ENCODE measurements around the gene RAVER2.
"Not testable (repeated sequence)": the region's sequence is repeated elsewhere in the genome, so short reads cannot be mapped to it uniquely, and the experiment has no call there.

Gene RAVER2

GRCh38 chr1:64775113-64775512 lies 30.2 kb downstream of the RAVER2 start:
- no peak overlapping the region for H2AFZ ChIP-seq (ENCODE audit: low read length)
- no peak overlapping the region for H3K4me2 ChIP-seq (ENCODE audit: low read length)
- H4K20me1 ChIP-seq (ENCODE audit: insufficient read depth, low read length), result no peaks in the 10 kb centered on the region
- 0 out of 2 replicates have a peak, but pooled peaks cover 4% of the 10 kb centered on the region for H3K9me3 ChIP-seq (ENCODE audit: low read length)
- H3F3A ChIP-seq (ENCODE audit: insufficient read depth, low read length), result no peaks in the 10 kb centered on the region
- H3K27ac ChIP-seq (ENCODE audit: low read depth, low read length, poor library complexity, severe bottlenecking), result no peak overlapping the region
- no peaks in the 10 kb centered on the region for H3K9me2 ChIP-seq (ENCODE audit: low read depth, low read length)
- TF ChIP-seq CTCF (IDR thresholded peaks at IDR 0.05; ENCODE audit: low read length) (no peak), EZH2 (IDR thresholded peaks at IDR 0.05; ENCODE audit: borderline replicate concordance, low read length) (no peak)
- no peaks in the 10 kb centered on the region for H3K27me3 ChIP-seq (ENCODE audit: insufficient read depth, low read length)
- no peaks in the 10 kb centered on the region for H3K36me3 ChIP-seq (ENCODE audit: insufficient read depth, low read length)
- no peak overlapping the region for H3K4me3 ChIP-seq (ENCODE audit: low read depth, low read length, poor library complexity, severe bottlenecking)
- H3K79me2 ChIP-seq (ENCODE audit: insufficient read depth, low read length), result no peaks in the 10 kb centered on the region
- no peak overlapping the region for H3K9ac ChIP-seq (ENCODE audit: low read length)
- no peaks in the 10 kb centered on the region for H3K4me1 ChIP-seq (ENCODE audit: insufficient read depth, low read length, severe bottlenecking)

- not testable (repeated sequence) for H3K79me2 ChIP-seq (ENCODE audit: insufficient read depth, low read length); H3K9ac ChIP-seq (ENCODE audit: low read length); H3K4me2 ChIP-seq (ENCODE audit: low read length); H3K9me2 ChIP-seq (ENCODE audit: low read depth, low read length); H3K9me3 ChIP-seq (ENCODE audit: low read length); H3K27me3 ChIP-seq (ENCODE audit: insufficient read depth, low read length); H3K4me1 ChIP-seq (ENCODE audit: insufficient read depth, low read length, severe bottlenecking); H2AFZ ChIP-seq (ENCODE audit: low read length); H3K36me3 ChIP-seq (ENCODE audit: insufficient read depth, low read length); H3K27ac ChIP-seq (ENCODE audit: low read depth, low read length, poor library complexity, severe bottlenecking); H3K4me3 ChIP-seq (ENCODE audit: low read depth, low read length, poor library complexity, severe bottlenecking); H3F3A ChIP-seq (ENCODE audit: insufficient read depth, low read length); H4K20me1 ChIP-seq (ENCODE audit: insufficient read depth, low read length)
Measured at GRCh38 chr1:64782044-64782443, 37.2 kb downstream of the RAVER2 start.

GRCh38 chr1:64782848-64783247 lies 38.0 kb downstream of the RAVER2 start:
- not testable (repeated sequence) for H3K4me1 ChIP-seq (ENCODE audit: insufficient read depth, low read length, severe bottlenecking); H2AFZ ChIP-seq (ENCODE audit: low read length); H3K36me3 ChIP-seq (ENCODE audit: insufficient read depth, low read length); H3K79me2 ChIP-seq (ENCODE audit: insufficient read depth, low read length); H3K27ac ChIP-seq (ENCODE audit: low read depth, low read length, poor library complexity, severe bottlenecking); H3K9me2 ChIP-seq (ENCODE audit: low read depth, low read length); H4K20me1 ChIP-seq (ENCODE audit: insufficient read depth, low read length); H3K27me3 ChIP-seq (ENCODE audit: insufficient read depth, low read length); H3K9me3 ChIP-seq (ENCODE audit: low read length); H3K9ac ChIP-seq (ENCODE audit: low read length); H3F3A ChIP-seq (ENCODE audit: insufficient read depth, low read length); H3K4me2 ChIP-seq (ENCODE audit: low read length); H3K4me3 ChIP-seq (ENCODE audit: low read depth, low read length, poor library complexity, severe bottlenecking)

- TF ChIP-seq EZH2 (IDR thresholded peaks at IDR 0.05; ENCODE audit: borderline replicate concordance, low read length) (no peak), CTCF (IDR thresholded peaks at IDR 0.05; ENCODE audit: low read length) (no peak)
- H2AFZ ChIP-seq (ENCODE audit: low read length), result no peak overlapping the region
- H3K9me3 ChIP-seq (ENCODE audit: low read length), result no peaks in the 10 kb centered on the region
- H3K9me2 ChIP-seq (ENCODE audit: low read depth, low read length), result no peaks in the 10 kb centered on the region; the same call in 1 of the 2 replicates
- H3K27me3 ChIP-seq (ENCODE audit: insufficient read depth, low read length), result no peaks in the 10 kb centered on the region
- no peaks in the 10 kb centered on the region for H3F3A ChIP-seq (ENCODE audit: insufficient read depth, low read length)
- no peaks in the 10 kb centered on the region; the same call in 1 of the 2 replicates for H3K36me3 ChIP-seq (ENCODE audit: insufficient read depth, low read length)
- no peaks in the 10 kb centered on the region for H3K79me2 ChIP-seq (ENCODE audit: insufficient read depth, low read length)
- no peak overlapping the region for H3K9ac ChIP-seq (ENCODE audit: low read length)
- H3K27ac ChIP-seq (ENCODE audit: low read depth, low read length, poor library complexity, severe bottlenecking), result no peak overlapping the region
- H3K4me2 ChIP-seq (ENCODE audit: low read length), result no peak overlapping the region
- H3K4me3 ChIP-seq (ENCODE audit: low read depth, low read length, poor library complexity, severe bottlenecking), result no peak overlapping the region
- no peaks in the 10 kb centered on the region for H3K4me1 ChIP-seq (ENCODE audit: insufficient read depth, low read length, severe bottlenecking)
- no peaks in the 10 kb centered on the region for H4K20me1 ChIP-seq (ENCODE audit: insufficient read depth, low read length)
Measured at GRCh38 chr1:64790832-64791487, 46.1 kb downstream of the RAVER2 start.

Measured in OCI-LY1 (cell line).